HCT116 (cell line): ENCODE measurements around the gene CCM2. TPM values are rescaled to one million over a fixed set of nuclear protein-coding genes. Genes with fewer than 3 reads are reported as not detected.

Experiments
- ATAC-seq: fragments of 200-7000 bp; cut with Tn5 transposase; 2 replicates; pipeline ENCODE4 v1.9.1; 2020; ENCODE audit warnings: mild to moderate bottlenecking, moderate library complexity
- BruUV-seq: library from RNA; stranded (reverse); fragments of 400-500 nt; replicated peaks from 2 replicates; lab custom pipeline; 2021; lab: Mats Ljungman, UMichigan
- CTCF ChIA-PET: fragments of 300-600 bp; sonication (Branson Sonifier 250); formaldehyde crosslinking; loops from one replicate; lab custom pipeline; 2021; ENCODE audit warnings: antibody characterized with exemption; lab: Charles Lee
- POLR2A ChIA-PET: fragments of 300-600, 350-600 bp; sonication (Branson Sonifier 250); formaldehyde crosslinking; loops from one replicate; lab custom pipeline; 2021; ENCODE audit warnings: antibody characterized with exemption; lab: Charles Lee
- RAD21 ChIA-PET, 2 experiments: fragments of 300-600 bp; sonication (Branson Sonifier 250); formaldehyde crosslinking; loops; one replicate each; lab custom pipeline; 2023; ENCODE audit warnings: low total read pairs in 2 of 2; ENCODE audit not compliant: uncharacterized antibody in 2 of 2, unreplicated experiment in 2 of 2, low non-redundant PET in 1 of 2; lab: Charles Lee
- DNase-seq: peaks from one replicate; pipeline ENCODE4 v3.0.0-alpha.2; 2010; ENCODE audit warnings: low read depth, low spot score
- H2AFZ ChIP-seq: fragments of 200-600 bp; shearing (Covaris generic), sonication (generic); 2 replicates; pipeline ENCODE4 v1.6.1; 2017; ENCODE audit warnings: low read depth, mixed run types, mixed read lengths, antibody characterized with exemption, low read length; ENCODE audit not compliant: poor library complexity, severe bottlenecking
- H3K27ac ChIP-seq: 2 replicates; pipeline ENCODE4 v1.5.1; 2012; ENCODE audit warnings: low read depth, low read length
- H3K27me3 ChIP-seq: fragments of 200-600 bp; sonication (generic); 2 replicates; pipeline ENCODE4 v1.6.1; 2016; ENCODE audit warnings: mixed run types, low read length, mixed read lengths; ENCODE audit not compliant: insufficient read depth
- H3K36me3 ChIP-seq, 2 experiments: fragments of 200-500 bp in 1 of 2; fragments of 200-600 bp in 1 of 2; sonication (Bioruptor generic) in 1 of 2; sonication (generic) in 1 of 2; 2 replicates each; pipeline versions ENCODE4 v1.5.1 to v1.6.1; 2014 to 2016; ENCODE audit warnings: low read length in 2 of 2, inconsistent platforms in 1 of 2, mixed read lengths in 1 of 2, mixed run types in 1 of 2; ENCODE audit not compliant: insufficient read depth in 2 of 2, control insufficient read depth in 1 of 2
- H3K4me1 ChIP-seq, 2 experiments: fragments of 200-600 bp in 1 of 2; sonication (generic) in 1 of 2; 2 replicates each; pipeline versions ENCODE4 v1.5.1 to v1.6.1; 2012 to 2017; ENCODE audit warnings: low read length in 2 of 2, inconsistent platforms in 1 of 2, mild to moderate bottlenecking in 1 of 2, mixed read lengths in 1 of 2, mixed run types in 1 of 2, moderate library complexity in 1 of 2; ENCODE audit not compliant: insufficient read depth in 2 of 2, control insufficient read depth in 1 of 2
- H3K4me2 ChIP-seq: fragments of 200-600 bp; sonication (generic); 2 replicates; pipeline ENCODE4 v1.6.1; 2017; ENCODE audit warnings: mixed run types, low read length, mixed read lengths
- H3K4me3 ChIP-seq, 2 experiments: fragments of 200-600 bp in 1 of 2; sonication (generic) in 1 of 2; replicated peaks in 1 of 2; 2 replicates each; pipeline ENCODE4 v1.5.1; 2011 to 2016; ENCODE audit warnings: low read length in 2 of 2, control low read depth in 1 of 2, low read depth in 1 of 2, mild to moderate bottlenecking in 1 of 2, mixed read lengths in 1 of 2, mixed run types in 1 of 2
- H3K79me2 ChIP-seq: fragments of 200-600 bp; sonication (generic); 2 replicates; pipeline ENCODE4 v1.6.1; 2017; ENCODE audit warnings: mild to moderate bottlenecking, mixed run types, low read length, moderate library complexity, mixed read lengths; ENCODE audit not compliant: insufficient read depth
- H3K9ac ChIP-seq: fragments of 200-600 bp; sonication (generic); 2 replicates; pipeline ENCODE4 v1.6.1; 2016; ENCODE audit warnings: low read length, mixed read lengths
- H3K9me2 ChIP-seq: fragments of 200-600 bp; sonication (generic), shearing (Covaris generic); 2 replicates; pipeline ENCODE4 v1.6.1; 2017; ENCODE audit warnings: mixed run types, mild to moderate bottlenecking, moderate library complexity; ENCODE audit not compliant: insufficient read depth
- H3K9me3 ChIP-seq, 2 experiments: fragments of 200-500 bp in 1 of 2; fragments of 200-600 bp in 1 of 2; sonication (Bioruptor generic) in 1 of 2; sonication (generic) in 1 of 2; 2 replicates each; pipeline ENCODE4 v1.6.1; 2014 to 2017; ENCODE audit warnings: low read length in 2 of 2, mixed read lengths in 2 of 2, inconsistent platforms in 1 of 2, low read depth in 1 of 2, mild to moderate bottlenecking in 1 of 2, mixed run types in 1 of 2, moderate library complexity in 1 of 2; ENCODE audit not compliant: control insufficient read depth in 1 of 2, insufficient read depth in 1 of 2
- H4K20me1 ChIP-seq: fragments of 200-600 bp; sonication (generic), shearing (Covaris generic); 2 replicates; pipeline ENCODE4 v1.6.1; 2017; ENCODE audit warnings: mixed run types, mild to moderate bottlenecking, moderate library complexity; ENCODE audit not compliant: insufficient read depth
- CBX3 ChIP-seq: IDR thresholded peaks from 2 replicates; pipeline ENCODE4 v1.6.1; 2012; ENCODE audit warnings: low read depth
- EGR1 ChIP-seq: IDR thresholded peaks from 2 replicates; pipeline ENCODE4 v1.6.1; 2012; ENCODE audit warnings: low read depth
- JUND ChIP-seq: IDR thresholded peaks from 2 replicates; pipeline ENCODE4 v1.6.1; 2012
- POLR2AphosphoS5 ChIP-seq: IDR thresholded peaks from 2 replicates; pipeline ENCODE4 v1.6.1; 2011; ENCODE audit warnings: mild to moderate bottlenecking, low read depth, low read length, moderate library complexity
- SP1 ChIP-seq: IDR thresholded peaks from 2 replicates; pipeline ENCODE4 v1.6.1; 2012; ENCODE audit warnings: low read depth
- TCF7L2 ChIP-seq: IDR thresholded peaks from 2 replicates; pipeline ENCODE4 v1.7.0; 2011; ENCODE audit warnings: borderline replicate concordance, inconsistent platforms; ENCODE audit not compliant: insufficient read depth, insufficient read length; ENCODE audit errors: extremely low read depth
- YY1 ChIP-seq: IDR thresholded peaks from 2 replicates; pipeline ENCODE4 v1.6.1; 2011; ENCODE audit warnings: low read length, low read depth, moderate library complexity, mild to moderate bottlenecking; ENCODE audit not compliant: insufficient replicate concordance; ENCODE audit errors: extremely low read depth
- ZNF274 ChIP-seq: fragments of 200-500 bp; sonication (Bioruptor generic); IDR thresholded peaks from 2 replicates; pipeline ENCODE4 v1.6.1; 2014; ENCODE audit warnings: mild to moderate bottlenecking, low read depth, low read length, inconsistent platforms
- intact Hi-C: fragments of 100-400 bp; cut with micrococcal nuclease; formaldehyde crosslinking; loops from 2 replicates; pipeline ENCODE4 v1.10.0; 2022
- total RNA-seq: library from RNA; stranded (reverse); gene quantifications from one replicate; pipeline ENCODE4 v1.2.1, GENCODE V29; 2021; ENCODE audit not compliant: unreplicated experiment

The CCM2 gene
- total RNA-seq, 1 experiment from 2014 or later = 34.4 TPM

GRCh38 chr7:44971902-44972441 lies 28.0 kb upstream of the CCM2 start:
- CTCF ChIA-PET = interaction anchor here (3.2 kb wide), 1 partner anchor 165 kb away, joined by 114 read pairs; no protein-coding TSS in a partner anchor
- Histone ChIP-seq H3K9ac (no peak overlapping the region), H3K36me3 (no peaks in the 10 kb centered on the region), H3K27me3 (no peaks in the 10 kb centered on the region), H3K4me3 (no peak overlapping the region), H3K9me3 (no peaks in the 10 kb centered on the region), H3K79me2 (no peaks in the 10 kb centered on the region), H3K4me2 (no peak overlapping the region), H3K4me1 (peaks cover 2 to 4% of the 10 kb centered on the region in 2 experiments; a peak in 2 of 4 replicates), H3K9me2 (no peaks in the 10 kb centered on the region), H3K27ac (no peak overlapping the region), H2AFZ (no peak overlapping the region), H4K20me1 (no peaks in the 10 kb centered on the region)
- no peak for TF ChIP-seq YY1
- TF ChIP-seq POLR2AphosphoS5 = no peak
- no peak for TF ChIP-seq TCF7L2
- no peak for TF ChIP-seq ZNF274
- TF ChIP-seq JUND = no peak
- TF ChIP-seq SP1 = no peak
- BruUV-seq = no TSS peak
- intact Hi-C loops = no loop called here
- POLR2A ChIA-PET = interaction anchor here (1.3 kb wide), 2 partner anchors 11 to 164 kb away, joined by 3 to 5 read pairs; no protein-coding TSS in a partner anchor
- DNase-seq (no peak), ATAC-seq (no peak)
- RAD21 ChIA-PET = no interaction called here

- no peak overlapping the region for H2AFZ ChIP-seq
- DNase-seq (no peak), ATAC-seq (no peak)
- intact Hi-C loops = no loop called here
- H3K9me2 ChIP-seq = no peaks in the 10 kb centered on the region
- RAD21 ChIA-PET = interaction anchor here in 1 of 2 experiments (2.0 kb wide), 1 partner anchor 163 kb away, joined by 13 read pairs; no protein-coding TSS in a partner anchor
- no peak overlapping the region for H3K27ac ChIP-seq
- no peak overlapping the region for H3K4me2 ChIP-seq
- no peak overlapping the region for H3K9ac ChIP-seq
- no peaks in the 10 kb centered on the region for H4K20me1 ChIP-seq
- no peaks in the 10 kb centered on the region for H3K27me3 ChIP-seq
- H3K9me3 ChIP-seq = no peaks in the 10 kb centered on the region
- no peaks in the 10 kb centered on the region for H3K4me1 ChIP-seq
- no peaks in the 10 kb centered on the region for H3K79me2 ChIP-seq
- POLR2A ChIA-PET = interaction anchor here (1.1 to 1.3 kb wide), 4 partner anchors 10 to 367 kb away, joined by 3 to 5 read pairs (median 3); no protein-coding TSS in a partner anchor
- BruUV-seq = no TSS peak
- CTCF ChIA-PET = interaction anchor here (3.2 kb wide), 1 partner anchor 164 kb away, joined by 114 read pairs; no protein-coding TSS in a partner anchor
- no peak for TF ChIP-seq EGR1
- no peak for TF ChIP-seq CBX3
- H3K36me3 ChIP-seq = no peaks in the 10 kb centered on the region
- no peak overlapping the region for H3K4me3 ChIP-seq
Measured at GRCh38 chr7:44972562-44972961, 27.4 kb upstream of the CCM2 start.
